Fibroblast of lung (primary cell): Measurements from ENCODE around the gene NOXO1.

Experiments used
- EZH2 ChIP-seq: IDR thresholded peaks from 2 replicates; pipeline ENCODE4 v1.5.1; 2012; ENCODE audit warnings: low read length, control low read depth, mild to moderate bottlenecking; ENCODE audit errors: missing control alignments
- TF ChIP-seq, protein P1 (sequence below), 2 donors: IDR thresholded peaks in 1 of 2; conservative IDR thresholded peaks in 1 of 2; 1 replicate in 1 of 2; 2 replicates in 1 of 2; pipeline ENCODE4 v1.5.1; 2011 to 2012; ENCODE audit warnings: low read length in 2 of 2, control low read depth in 1 of 2, inconsistent platforms in 1 of 2, low read depth in 1 of 2, mild to moderate bottlenecking in 1 of 2

DNA sequence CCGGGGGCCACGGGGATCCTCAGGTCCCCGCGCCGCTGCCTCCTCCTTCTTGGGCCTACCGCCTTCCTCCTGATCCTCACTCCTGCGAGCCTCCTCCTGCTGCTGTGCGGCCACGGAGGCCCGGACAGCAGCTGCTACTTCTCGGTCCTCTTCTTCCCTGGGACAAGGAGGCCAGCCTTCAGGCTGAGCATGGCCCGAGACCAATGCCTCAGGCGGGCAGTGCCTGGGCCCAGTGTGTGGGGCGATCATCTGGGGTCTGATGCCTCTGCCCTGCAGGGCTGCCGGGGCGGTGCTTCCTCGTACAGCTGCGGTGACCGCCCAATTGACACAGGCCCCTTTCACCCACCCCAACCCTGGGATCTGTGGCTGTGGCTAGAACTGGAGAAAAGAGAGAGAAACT, 19.8 kb upstream of the NOXO1 start:
- TF ChIP-seq EZH2 = no peak
- TF ChIP-seq, protein P1, sequence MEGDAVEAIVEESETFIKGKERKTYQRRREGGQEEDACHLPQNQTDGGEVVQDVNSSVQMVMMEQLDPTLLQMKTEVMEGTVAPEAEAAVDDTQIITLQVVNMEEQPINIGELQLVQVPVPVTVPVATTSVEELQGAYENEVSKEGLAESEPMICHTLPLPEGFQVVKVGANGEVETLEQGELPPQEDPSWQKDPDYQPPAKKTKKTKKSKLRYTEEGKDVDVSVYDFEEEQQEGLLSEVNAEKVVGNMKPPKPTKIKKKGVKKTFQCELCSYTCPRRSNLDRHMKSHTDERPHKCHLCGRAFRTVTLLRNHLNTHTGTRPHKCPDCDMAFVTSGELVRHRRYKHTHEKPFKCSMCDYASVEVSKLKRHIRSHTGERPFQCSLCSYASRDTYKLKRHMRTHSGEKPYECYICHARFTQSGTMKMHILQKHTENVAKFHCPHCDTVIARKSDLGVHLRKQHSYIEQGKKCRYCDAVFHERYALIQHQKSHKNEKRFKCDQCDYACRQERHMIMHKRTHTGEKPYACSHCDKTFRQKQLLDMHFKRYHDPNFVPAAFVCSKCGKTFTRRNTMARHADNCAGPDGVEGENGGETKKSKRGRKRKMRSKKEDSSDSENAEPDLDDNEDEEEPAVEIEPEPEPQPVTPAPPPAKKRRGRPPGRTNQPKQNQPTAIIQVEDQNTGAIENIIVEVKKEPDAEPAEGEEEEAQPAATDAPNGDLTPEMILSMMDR (conservative IDR thresholded peaks at IDR 0.05 in 1 of 2, IDR thresholded peaks at IDR 0.05 in 1 of 2; ENCODE audit: low read depth in 1 of 2, low read length in 2 of 2) = no peak
